ACHN (cell line): ENCODE measurements around the gene ZNF578.
"Not testable (repeated sequence)": the region's sequence is repeated elsewhere in the genome, so short reads cannot be mapped to it uniquely, and the experiment has no call there.

ENCODE experiments used
- DNase-seq: peaks from one replicate; pipeline ENCODE4 v3.0.0-alpha.2; 2015
- in situ Hi-C: cut with HindIII; loops from 2 replicates; pipeline ENCODE4 v1.10.0; 2017; ENCODE audit warnings: low sequenced_read_pairs, low pct_ligation_motif_present, low pct_unique_long_range_greater_than_20kb

Gene ZNF578

DNA sequence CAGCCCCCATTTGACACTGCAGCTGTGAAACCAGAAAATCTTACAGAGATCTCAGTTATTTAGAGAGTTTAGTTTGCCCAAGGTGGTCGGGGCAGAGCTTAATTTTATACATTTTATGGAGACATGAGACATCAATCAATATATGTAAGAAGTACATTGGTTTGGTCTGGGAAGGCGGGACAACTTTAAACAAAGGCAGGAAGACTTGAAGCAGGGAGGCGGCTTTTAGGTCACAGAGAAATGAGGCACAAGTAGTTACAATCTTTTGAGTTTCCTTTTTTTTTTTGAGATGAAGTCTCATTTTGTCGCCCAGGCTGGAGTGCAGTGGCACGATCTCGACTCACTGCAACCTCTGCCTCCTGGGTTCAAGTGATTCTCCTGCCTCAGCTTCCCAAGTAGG, 89.2 kb downstream of the ZNF578 start:
- DNase-seq, in situ Hi-C loops: not testable (repeated sequence)

DNA sequence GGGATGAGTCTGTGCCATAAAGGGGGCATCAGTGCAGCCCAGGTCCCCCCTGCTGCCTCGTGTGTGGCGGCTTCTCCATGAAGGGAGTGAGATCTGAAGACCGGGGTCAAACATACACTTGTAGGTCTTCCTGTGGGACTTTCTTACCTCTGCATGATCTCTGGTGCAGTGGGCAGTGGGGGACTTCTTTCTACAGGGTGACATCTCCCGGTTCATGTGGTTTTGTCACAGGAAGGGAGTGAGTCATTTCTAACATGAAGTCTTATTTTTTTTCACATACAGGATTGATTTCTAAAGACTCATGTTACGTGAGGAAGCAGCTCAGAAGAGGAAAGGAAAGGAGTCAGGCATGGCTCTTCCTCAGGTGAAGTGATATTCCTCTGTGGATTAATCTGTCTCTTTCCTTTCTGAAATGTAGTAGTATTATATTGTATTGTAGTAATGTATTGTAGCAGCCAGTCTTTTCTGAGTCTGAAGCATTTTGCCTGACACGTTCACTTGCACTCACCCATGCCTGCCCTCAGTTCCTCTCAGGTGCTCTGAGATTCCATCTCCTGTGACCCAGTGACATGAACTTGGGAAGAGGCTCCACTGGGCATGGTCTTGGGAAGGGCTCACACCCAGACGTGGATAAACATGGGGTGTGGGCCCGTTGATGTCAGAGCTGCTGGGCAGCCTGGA, 89.8 kb downstream of the ZNF578 start:
- no peak for DNase-seq
- in situ Hi-C loops = no loop called here

DNA sequence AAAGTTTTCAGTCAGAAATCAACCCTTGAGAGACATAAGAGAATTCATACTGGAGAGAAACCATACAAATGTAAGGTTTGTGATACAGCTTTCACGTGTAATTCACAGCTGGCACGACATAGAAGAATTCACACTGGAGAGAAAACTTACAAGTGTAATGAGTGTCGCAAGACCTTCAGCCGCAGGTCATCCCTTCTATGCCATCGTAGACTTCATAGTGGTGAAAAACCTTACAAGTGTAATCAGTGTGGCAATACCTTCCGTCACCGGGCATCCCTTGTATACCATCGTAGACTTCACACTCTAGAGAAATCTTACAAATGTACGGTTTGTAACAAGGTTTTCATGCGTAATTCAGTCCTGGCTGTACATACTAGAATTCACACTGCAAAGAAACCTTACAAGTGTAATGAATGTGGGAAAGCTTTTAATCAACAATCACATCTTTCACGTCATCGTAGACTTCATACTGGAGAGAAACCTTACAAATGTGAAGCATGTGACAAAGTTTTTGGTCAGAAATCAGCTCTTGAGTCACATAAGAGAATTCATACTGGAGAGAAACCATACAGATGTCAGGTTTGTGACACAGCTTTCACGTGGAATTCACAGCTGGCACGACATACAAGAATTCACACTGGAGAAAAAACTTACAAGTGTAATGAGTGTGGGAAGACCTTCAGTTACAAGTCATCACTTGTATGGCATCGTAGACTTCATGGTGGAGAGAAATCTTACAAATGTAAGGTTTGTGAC, 101.0 kb downstream of the ZNF578 start:
- DNase-seq = no peak
- in situ Hi-C loops = no loop called here

DNA sequence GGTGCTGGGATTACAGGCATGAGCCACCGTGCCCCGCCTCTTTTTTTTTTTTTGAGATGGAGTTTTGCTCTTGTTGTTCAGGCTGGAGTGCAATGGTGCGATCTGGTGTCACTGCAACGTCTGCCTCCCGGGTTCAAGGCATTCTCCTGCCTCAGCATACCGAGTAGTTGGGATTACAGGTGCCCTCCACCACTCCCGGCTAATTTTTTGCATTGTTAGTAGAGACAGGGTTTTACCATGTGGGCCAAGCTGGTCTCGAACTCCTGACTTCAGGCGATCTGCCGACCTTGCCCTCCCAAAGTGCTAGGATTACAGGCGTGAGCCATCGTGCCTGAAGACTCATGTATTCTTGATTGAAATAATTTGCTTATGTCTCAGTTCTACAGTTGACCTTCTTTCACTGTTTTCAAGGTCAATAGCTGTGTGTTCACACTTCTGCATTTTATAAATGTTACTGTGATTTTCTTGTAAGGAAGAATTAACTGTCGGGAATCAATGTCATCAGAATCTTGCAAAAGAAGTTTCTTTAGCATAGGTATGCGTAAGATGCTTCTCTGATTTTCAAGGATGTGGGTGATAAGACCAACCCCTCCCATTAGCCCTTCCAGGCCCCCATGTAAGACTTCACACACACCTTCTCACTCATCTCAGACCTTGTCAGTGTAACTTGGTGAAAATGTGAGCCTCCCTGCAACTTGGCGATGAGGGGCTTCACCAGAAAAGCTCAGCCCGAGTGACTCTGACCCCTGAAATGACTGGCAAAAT, 104.1 kb downstream of the ZNF578 start:
- in situ Hi-C loops = no loop called here
- DNase-seq = no peak

DNA sequence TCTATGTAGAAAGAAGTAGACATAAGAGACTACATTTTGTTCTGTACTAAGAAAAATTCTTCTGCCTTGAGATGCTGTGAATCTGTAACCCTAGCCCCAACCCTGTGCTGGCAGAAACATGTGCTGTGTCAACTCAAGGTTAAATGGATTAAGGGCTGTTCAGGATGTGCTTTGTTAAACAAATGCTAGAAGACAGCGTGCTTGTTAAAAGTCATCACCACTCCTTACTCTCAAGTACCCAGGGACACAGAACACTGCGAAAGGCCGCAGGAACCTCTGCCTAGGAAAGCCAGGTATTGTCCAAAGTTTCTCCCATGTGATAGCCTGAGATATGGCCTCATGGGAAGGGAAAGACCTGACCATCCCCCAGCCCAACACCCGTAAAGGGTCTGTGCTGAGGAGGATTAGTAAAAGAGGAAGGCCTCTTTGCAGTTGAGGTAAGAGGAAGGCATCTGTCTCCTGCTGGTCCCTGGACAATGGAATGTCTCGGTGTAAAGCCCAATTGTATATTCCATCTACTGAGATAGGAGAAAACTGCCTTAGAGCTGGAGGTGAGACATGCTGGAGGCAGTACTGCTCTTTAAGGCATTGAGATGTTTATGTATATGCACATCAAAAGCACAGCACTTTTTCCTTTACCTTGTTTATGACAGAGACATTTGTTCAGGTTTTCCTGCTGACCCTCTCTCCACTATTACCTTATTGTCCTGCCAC, 105.5 kb downstream of the ZNF578 start:
- in situ Hi-C loops = not testable (repeated sequence)

DNA sequence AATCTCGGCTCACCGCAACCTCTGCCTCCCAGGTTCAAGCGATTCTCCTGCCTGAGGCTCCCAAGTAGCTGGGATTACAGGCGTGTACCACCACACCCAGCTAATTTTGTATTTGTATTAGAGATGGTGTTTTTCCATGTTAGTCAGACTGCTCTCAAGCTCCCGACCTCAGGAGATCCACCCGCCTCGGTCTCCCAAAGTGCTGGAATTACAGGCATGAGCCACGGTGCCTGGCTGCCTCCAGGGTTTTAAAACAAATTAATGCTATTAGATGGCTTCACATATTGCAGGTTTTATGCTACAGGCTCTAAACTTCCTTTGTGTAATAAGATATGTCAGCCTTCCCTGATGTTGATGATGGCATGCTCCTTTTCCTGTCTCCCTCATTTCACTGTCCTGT, 108.3 kb downstream of the ZNF578 start:
- in situ Hi-C loops, DNase-seq: not testable (repeated sequence)

More for the DNA sequence above, 105.5 kb downstream of the ZNF578 start:
- DNase-seq = not testable (repeated sequence)
